GM19372 (cell line): ENCODE results near the gene PNMT.

ENCODE experiments used
- ATAC-seq: cut with Tn5 transposase; IDR thresholded peaks from one replicate; pipeline ENCODE4 v1.9.1; 2021; ENCODE audit warnings: mild to moderate bottlenecking, low read depth, moderate library complexity; ENCODE audit not compliant: unreplicated experiment

PNMT gene

GRCh38 chr17:39652587-39653315 lies 15.5 kb upstream of the PNMT start:
- ATAC-seq = no peak

GRCh38 chr17:39653316-39653661 lies 15.0 kb upstream of the PNMT start:
- no peak for ATAC-seq

DNA sequence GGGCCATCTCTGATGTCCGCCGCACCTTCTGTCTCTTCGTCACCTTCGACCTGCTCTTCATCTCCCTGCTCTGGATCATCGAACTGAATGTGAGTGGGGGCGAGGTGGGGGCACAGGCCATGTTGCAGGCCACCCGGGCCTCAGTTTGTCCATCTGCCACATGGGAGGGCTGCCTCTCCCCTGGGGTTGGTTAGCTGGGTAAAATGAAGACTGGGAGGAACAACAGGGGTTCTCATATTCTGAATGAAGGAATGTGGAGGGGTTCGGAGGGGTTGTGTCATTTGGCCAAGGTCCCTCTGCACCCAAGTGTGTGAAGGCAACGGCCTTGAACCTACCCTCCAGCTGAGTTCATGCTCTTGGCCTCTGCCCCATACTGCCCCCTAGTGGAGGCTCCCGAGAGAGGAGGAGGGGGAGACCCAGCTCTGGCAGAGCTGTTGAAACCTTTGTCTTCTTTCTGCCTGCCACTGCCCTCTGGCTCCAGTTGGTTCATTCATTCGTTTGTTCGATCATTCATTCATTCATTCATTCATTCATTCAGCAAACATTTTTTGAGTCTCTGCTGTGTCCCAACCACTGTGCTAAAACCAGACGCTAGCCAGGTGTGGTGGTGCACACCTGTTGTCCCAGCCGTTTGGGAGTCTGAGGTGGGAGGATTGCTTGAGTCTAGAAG lies 14.5 kb upstream of the PNMT start:
- no peak for ATAC-seq

GRCh38 chr17:39655105-39655504 lies 13.1 kb upstream of the PNMT start:
- ATAC-seq = no peak

DNA sequence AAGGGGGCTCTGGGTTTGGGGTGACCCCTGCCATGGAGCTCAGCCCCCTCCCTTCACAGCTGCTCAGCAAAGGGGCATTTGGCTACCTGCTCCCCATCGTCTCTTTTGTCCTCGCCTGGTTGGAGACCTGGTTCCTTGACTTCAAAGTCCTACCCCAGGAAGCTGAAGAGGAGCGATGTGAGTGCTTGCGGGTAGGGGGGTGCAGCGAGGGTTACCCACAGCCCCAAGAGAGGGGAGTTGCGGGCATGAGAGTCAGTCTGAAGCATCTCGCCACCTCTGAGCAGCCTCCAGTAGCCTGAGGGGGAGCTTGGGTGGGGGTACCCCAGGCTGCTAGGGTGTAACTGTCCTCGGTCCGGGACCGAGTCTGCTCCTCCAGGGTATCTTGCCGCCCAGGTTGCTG lies 9.9 kb upstream of the PNMT start:
- no peak for ATAC-seq

GRCh38 chr17:39658760-39659159 lies 9.5 kb upstream of the PNMT start:
- ATAC-seq = no peak

GRCh38 chr17:39659279-39660010 lies 8.8 kb upstream of the PNMT start:
- no peak for ATAC-seq

- ATAC-seq = no peak
Measured at GRCh38 chr17:39660011-39660360, 8.3 kb upstream of the PNMT start.

GRCh38 chr17:39660397-39661385 lies 7.6 kb upstream of the PNMT start:
- ATAC-seq = no peak

- no peak for ATAC-seq
Measured at GRCh38 chr17:39661744-39662541, 6.3 kb upstream of the PNMT start.

GRCh38 chr17:39662551-39663339 lies 5.5 kb upstream of the PNMT start:
- no peak for ATAC-seq

DNA sequence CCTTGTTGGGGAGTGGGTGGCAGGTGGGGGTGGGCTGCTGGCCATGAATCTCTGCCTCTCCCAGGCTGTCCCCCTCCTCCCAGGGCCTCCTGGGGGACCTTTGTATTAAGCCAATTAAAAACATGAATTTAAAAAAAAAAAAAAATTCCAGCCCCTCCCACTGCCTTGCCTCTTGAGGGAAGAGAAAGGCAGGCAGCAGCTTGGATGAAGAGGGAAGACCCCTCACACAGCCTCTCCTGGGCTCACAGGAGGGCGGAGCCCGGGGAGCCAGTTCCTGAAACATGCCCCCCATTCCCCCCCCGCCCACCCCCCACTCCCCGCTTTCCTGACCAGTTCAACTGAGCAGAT lies 4.9 kb upstream of the PNMT start:
- no peak for ATAC-seq

- ATAC-seq = no peak
Measured at GRCh38 chr17:39663688-39664580, 4.3 kb upstream of the PNMT start.

DNA sequence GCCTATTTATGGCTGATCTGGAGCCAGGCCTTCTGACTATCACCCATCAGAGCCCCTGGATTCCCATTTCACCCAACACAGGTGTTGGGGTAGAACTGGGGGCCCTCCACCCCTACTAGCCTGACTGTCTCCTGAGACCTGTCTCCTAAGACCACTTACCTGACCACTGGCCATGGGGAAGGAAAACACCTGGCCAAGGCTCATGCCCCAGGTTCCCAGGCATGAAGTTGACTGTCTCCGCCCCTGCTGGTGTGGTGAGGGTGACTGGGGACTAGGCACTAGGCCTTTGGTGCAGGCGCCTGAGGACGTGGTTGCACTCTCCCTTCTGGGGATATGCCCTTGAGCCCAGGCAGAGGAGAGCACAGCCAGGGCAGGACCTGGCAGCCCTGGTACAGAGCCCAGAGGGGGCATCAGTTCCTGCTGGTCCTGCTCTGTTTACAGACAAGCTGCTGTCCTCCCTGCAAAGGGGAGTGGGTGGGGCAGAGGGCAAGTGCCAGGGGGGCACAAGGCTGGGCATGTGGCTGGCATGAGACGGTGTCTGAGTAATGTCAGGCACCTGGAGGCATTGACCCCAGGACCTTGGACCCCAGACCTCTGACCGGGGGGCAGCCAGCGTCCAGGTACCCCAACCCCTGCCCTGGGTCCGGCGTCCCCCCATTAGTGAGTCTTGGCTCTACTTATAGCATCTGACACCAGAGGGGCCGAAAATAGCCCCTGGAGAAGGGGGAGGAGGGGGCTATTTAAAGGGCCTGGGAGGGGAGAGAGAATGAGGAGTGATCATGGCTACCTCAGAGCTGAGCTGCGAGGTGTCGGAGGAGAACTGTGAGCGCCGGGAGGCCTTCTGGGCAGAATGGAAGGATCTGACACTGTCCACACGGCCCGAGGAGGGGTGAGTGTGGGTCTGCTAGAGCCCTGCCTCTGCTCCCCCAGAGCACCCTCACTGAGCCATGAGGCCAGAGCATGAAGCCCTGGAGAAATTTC lies 3.4 kb upstream of the PNMT start, which contains the start of gene TCAP:
TCAP (plus strand) TSS at position 769 of the 981 bp plus-strand sequence; CDS start at position 780, 11 bp downstream.
- ATAC-seq = no peak

- ATAC-seq = no peak
Measured at GRCh38 chr17:39665642-39666224, 2.5 kb upstream of the PNMT start.

DNA sequence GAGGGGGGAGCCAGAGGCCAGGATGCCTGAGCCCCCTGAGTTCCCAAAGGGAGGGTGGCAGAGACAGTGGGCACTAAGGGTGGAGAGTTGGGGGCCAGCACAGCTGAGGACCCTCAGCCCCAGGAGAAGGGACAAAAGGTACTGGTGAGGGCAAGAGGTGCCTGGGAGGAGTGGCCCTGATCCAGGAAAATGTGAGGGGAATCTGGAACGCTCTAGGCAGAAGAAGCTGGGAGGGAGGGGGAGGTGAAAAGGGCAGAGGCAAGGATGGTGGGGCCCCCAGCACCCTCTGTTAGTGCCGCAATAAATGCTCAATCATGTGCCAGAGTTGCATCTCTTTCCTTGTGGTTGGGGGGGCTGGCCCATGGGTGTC lies 2.0 kb upstream of the PNMT start:
- no peak for ATAC-seq
